Stimulated activated CD4-positive, alpha-beta T cell treated with anti-CD3 and anti-CD28 coated beads, TNF-alpha, amount 100 ng/mL, for 24 hours (primary cell): Measurements from ENCODE around the gene ACER2.

Source experiments
- DNase-seq, 3 experiments: peaks; one replicate each; pipeline ENCODE4 v3.0.0-alpha.2; 2020; ENCODE audit warnings: low read depth in 3 of 3

ACER2 gene

DNA sequence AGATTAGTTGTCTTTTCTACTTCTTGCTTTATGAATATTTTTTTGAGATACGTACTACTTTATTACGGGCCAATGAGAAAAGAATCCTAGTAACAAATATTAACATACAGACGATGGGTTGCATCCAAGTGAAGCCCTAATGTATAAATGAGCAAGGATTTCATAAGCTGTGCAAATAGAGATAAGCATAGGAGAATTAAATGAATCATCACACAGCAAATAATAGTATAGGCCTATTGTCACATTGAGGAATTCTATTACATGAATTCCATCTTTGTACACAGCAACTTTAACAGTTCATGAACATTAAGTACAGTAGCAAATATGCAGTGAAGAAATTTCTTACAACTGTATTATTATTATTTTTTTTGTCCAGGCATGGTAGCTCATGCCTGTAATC, 78.0 kb downstream of the ACER2 start:
- no peak for DNase-seq

DNA sequence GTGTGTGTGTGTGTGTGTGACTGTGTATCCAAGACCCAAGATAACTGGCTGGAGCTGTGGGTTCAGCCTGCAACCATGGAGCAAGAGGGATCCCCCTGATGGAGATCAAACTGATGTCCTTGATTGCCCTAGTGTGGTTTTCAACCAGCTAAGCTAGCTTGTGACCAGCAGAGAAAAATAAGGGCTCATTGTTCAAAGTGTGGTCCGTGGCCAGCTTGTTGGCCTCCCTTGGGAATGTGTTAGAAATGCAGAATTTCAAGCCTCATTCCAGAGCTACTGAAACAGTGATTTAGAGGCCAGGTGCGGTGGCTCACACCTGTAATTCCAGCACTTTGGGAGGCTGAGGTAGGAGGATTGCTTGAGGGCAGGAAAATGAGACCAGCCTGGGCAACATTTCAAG, 79.9 kb downstream of the ACER2 start:
- no peak for DNase-seq

DNA sequence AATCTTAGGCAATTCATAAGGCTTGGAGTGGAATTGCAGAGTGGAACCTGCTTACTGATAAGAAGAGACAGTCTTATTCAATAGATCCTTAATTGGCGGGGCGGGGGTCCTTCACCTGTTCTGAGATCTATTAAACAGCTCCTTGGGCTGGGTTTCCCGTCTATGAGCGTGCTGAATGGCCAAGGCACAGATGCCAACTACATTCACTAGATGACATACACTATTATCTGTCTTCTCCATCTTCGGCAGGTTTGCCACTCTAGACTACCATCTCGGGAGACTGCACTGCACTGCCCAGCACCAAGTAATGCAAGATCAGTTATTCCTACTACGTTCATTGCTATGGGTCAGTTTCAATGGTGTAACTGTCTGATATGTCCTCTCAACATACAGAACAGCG, 81.5 kb downstream of the ACER2 start:
- DNase-seq: no peak

DNA sequence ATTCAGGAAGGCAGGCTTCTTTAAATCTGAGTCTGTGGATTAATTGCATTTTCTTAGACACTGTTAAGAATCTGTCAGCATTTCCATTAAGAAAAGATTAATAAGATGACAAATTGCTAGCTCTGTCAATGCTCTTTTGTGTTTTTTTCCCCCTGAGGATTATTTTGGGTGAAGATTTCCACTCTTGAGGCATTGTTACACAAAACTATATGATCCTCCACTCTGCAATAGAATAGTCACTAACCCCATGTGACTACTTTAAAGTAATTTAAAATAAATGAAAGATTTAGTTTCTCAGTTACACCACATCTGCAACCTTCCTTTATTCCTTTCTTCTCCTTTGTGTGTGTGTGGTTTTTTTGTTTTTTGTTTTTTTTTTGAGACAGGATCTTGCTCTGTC, 82.0 kb downstream of the ACER2 start:
- DNase-seq: no peak

DNA sequence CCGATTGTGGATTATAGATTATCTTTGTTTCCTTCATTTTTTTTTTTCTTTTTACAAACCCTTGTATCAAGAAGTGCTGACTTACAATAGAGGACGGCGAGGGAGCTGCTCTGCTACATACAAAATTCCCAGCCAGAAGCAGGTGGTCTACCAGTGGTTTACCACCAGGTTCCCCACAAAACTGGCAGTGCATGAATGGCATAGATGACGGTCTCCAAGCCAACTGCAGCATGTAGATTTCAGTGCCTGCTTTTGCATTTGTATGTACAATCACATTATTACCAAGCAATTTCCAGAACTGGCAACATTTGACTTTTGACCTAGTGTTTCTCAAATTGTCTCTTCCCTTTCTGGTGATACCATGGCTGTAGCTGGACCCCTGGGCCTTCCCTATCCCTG, 84.0 kb downstream of the ACER2 start:
- DNase-seq: no peak

DNA sequence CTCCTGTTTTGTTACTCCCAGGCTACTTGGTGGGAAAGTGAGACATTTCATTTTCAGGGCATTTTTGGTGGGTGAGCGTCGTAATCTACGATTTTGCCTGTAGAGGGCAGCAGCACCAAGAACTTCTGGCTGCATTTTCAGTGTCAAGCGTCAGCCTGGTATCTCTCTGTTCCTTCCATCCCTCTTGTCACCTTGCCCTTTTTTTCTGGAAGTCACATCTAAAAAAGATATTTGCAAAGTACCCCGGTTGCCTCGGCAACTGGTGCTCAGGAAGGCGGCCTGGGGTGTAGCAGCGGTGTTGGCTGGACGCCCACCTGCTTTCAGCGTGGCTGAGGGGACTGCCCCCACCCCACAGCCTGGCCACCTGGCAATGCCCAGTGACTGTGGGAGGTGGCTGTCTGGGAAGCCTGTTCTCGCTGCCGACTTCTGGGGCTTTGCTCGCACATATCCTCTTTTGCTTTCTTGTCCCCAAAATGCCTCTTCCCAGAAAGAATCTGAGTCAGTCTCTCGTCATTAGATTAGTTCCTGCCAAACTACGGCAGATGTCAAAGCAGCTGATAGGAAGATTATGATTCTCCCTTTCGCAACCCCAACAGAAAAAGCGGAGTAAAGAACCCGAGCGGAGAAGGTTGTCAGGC, 84.5 kb downstream of the ACER2 start:
- peak; percentile 2 to 33 (median 2) for DNase-seq

DNA sequence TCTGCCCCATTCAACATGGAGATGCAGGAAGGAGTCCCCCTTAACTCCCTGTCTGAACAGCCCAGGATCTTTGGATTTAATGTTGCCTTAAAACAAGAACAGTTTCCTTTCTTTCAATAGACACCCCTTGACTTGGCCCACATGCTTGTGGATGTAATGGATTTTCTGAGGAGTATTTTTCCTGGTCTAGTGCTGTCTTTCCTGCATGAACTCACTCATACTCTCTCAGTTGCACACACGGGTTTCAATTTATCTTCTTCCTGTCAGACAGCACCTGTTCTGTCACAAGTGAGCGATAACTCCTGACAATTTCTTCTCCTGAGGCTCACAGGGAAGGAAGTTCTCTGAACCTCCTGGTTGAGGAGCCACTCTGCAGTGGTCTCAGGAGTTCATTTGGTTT, 85.1 kb downstream of the ACER2 start:
- no peak for DNase-seq

DNA sequence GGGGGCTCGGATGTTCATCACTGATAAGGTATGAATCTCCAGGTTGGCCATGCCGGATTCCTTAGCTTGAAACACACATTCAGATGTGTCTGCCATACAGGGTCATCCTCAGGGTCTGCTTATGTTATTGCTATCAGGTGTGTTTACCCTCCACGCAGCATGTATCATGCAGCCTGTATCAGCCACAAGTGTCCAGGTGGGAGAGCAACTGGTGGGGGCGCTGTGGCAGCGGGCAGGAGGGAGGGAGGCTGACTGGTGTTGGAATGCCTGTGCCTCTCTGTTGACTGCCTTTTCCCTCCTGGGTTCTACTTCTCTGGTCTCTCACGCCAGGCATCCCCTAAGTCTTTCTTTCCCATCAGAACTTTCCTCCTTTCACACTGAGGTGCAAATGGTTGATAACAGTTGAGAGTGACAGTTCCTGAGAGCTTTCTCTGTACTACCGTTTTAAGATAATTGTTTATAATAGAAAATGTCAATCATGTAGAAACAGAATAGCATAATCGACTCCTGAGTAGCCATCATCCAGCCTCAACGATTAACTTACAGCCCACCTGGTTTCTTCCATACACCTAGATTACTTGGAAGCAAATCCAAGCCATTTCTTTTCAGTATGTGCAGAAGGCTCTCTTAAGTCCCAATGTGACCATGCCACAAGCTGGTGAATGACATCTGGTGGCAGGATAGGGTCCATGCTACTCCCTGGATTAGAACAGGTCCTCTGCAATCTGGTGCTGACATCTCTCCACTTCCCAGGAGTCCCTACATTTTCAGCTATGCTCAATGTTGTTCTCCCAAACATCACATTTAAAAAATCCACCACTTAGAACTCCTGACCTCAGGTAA, 86.6 kb downstream of the ACER2 start:
- no peak for DNase-seq

DNA sequence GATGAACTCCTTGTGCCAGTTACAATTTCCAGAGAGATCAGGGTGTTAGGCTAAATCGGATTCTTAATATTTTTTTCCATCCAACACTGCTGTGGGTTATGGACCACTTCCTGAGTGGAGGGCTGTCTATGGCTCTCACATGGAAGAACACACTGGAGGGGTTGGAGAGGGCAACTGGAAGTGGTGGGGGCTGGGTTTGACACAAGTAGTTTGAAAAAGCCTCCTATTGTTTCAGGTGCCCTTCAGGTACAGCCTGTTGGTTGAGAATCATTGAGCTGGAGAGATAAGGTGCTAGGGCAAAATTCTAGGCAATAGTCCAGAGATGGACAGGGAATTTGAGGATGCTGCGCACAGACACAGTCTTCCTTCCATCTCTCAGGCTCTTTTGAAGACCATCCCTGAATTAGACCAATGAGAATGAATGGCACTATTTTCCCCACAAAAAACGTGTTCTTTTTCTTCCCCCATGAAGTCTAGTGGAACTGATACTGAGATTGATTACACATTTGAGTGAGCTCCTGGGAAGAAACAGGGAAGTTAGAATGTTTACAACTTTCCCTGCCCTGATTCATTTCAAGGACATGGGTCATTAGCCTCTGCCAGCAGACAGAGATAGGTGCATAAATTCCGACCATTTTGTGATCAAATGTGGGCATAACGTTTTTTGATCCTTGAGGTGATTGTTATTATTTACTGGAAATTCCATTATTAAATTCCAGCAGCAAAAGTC, 87.7 kb downstream of the ACER2 start:
- DNase-seq: no peak

DNA sequence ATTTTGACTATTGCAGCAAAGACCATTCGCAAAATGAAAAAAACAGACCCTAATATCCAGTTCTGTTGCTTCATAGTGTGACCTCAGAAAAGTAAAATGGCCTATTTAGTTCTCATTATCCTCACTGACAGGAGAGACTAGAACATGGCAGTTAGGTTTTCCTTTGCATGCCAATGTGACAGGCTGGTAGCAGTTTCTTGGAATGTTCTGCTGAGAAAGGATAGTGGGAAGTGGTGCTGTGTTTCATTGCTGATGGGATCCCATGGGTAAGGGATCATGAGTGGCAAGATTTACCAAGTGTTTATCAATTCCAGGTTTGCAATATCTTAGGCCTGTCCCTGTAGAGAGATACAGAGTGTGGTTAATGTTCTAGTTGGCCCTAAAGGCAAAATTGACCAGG, 88.5 kb downstream of the ACER2 start:
- DNase-seq: no peak

DNA sequence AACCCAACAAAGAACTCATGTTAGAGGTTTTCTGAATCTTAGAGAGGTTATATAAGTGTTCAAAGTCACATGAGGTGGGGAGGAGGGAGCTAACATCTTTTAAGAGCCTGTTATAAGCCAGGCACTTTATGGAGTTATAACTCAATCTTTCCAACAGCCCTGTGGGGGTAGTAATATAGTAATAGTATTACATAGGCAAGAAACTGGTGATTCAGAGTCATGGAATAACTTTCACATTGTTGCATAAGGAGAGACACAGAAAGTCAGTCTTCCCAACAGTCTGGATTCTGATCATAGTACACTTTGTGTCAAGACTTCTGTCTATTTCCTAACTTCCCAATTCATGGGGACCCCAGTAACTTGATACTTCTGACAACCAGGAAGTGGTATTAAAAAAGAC, 89.2 kb downstream of the ACER2 start:
- DNase-seq: no peak
